ENCODE data around the gene FNDC3B.

DNA sequence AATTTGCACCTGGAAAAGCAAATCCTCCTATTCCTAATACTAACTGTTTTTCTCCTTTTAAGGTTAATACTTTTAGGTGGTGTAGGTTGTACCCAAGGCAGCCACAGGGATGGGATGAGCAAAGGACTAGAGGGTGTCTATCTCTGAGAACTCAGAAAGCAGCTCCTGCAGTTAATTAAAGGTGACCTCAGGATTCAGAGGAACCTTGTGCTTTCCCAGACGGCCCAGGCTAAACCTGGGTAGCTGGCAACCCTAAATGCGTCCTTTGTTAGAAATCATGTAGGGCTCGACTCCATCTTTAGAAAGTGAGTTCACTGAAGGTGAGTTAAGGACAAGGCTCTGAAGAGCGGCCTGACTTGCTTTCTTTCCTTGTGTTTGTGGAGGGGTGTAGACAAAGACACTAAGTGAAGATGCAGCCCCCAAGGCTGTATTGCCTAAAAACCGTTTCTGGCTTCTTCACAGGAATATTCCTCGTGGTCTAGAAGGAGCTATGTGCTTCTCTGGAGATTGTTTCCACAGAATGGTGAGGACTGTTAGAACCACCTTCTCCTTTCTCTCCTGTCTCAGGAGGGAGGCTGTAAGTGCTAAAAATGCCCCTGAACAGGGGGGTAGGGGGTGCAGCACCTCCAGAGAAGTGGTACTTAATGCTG lies 14.9 kb downstream of the FNDC3B start:
- no peak for TF ChIP-seq POLR2A (IDR thresholded peaks at IDR 0.05; ENCODE audit: low read depth, low read length)
- TF ChIP-seq POLR2AphosphoS5 (IDR thresholded peaks at IDR 0.05; ENCODE audit: low read depth, low read length), result no peak

Measured in GM12892 (cell line).